Hippocampal formation (tissue), 2 donors: Measurements from ENCODE around the gene UNC79.

Experiments used
- DNase-seq, 2 donors: peaks; one replicate each; lab custom pipeline; 2025; lab: John Stamatoyannopoulos, UW

Gene UNC79

DNA sequence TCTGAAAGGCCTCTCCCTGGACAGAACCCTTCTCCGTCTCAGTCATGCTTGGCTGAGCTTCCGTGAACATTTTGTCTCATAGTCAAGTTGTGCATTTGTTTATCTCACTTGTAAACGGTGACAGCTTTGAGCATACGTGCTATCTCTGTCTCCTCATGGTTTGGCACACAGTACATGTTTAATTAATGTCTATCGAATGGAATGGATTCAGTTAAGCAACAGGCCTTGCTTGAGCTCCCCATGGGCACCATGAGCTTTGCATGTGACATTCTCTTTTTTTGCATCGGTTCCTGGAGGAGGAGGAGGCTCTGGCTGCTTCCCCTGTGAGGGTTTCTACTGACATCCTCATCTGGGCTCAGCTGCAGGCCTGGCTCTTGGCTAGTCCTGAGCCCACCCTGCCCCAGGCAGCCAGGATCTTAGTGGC is 277.6 kb downstream of the UNC79 start:
- DNase-seq, result no peak

DNA sequence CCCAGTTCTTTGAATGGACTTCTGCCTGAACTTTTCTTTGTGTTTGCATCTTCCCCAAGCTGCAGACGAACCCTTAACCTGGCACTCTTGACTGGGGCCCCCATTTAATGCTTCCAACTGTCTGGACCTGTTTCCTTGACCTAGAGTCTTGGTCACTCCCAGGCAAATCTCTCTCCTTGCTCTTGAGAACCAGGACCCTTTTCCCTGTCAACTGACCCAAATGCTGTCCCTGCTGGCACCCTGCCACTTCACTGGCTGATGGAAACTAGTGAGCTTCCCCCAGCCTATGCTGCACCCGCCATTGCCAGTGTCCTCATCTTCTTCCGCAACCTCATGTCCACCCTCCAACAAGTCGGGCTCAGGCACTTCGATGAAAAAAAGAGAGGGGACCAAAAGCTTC is 278.1 kb downstream of the UNC79 start:
- no peak for DNase-seq

DNA sequence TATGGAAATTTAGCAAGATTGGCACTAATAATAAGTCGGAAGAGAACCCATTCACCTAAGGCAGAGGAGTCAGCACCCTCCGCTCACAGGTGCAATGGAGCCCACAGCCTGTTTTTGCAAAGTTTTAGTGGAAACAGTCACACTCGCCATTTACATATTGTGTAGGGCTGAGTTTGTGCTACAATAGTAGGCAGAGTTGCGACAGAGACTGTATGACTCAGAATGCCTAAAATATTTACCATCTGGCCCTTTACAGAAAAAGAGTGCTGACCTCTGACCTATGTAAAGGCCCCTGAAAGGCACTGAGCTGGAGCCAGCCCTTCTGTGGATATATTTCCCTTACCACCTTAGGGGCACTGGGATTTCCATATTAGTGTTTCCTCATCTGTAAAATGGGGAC is 278.5 kb downstream of the UNC79 start:
- no peak for DNase-seq

DNA sequence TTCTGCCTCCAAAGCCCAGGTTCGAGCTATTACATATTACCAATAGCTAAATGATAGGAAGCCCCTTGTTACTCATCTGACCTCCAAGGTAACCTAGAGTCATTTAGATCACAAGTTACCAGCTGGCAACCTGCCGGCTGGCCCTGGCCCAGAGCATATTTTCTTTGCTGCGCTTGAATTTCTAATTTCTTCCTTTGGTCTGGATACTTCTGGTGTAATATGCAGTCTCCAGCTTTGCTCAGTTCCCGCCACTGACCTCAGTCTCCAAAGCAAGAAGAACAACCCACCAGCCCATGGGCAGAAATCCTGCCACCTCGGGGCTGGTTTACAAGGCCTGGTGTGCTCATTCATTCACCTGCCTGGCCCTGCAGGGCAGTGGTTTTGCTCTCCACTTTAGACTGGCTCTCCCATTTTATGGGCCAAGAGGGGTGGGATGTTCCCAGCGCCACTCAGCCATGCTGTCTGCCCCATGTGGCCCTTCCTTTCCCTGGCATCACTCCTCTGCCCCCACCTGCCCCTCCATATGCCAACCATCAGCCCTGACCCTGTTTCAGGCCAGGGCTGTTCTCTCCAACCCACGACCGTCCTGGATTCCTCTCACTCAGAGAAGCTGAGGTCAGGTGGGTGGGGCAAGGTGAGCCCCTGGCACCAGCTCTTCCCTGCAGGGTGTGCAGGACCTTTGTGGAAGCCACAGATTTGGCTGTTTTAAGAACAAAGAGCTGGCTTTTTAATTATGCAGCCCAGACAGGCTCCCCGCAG is 281.5 kb downstream of the UNC79 start:
- DNase-seq, result no peak

DNA sequence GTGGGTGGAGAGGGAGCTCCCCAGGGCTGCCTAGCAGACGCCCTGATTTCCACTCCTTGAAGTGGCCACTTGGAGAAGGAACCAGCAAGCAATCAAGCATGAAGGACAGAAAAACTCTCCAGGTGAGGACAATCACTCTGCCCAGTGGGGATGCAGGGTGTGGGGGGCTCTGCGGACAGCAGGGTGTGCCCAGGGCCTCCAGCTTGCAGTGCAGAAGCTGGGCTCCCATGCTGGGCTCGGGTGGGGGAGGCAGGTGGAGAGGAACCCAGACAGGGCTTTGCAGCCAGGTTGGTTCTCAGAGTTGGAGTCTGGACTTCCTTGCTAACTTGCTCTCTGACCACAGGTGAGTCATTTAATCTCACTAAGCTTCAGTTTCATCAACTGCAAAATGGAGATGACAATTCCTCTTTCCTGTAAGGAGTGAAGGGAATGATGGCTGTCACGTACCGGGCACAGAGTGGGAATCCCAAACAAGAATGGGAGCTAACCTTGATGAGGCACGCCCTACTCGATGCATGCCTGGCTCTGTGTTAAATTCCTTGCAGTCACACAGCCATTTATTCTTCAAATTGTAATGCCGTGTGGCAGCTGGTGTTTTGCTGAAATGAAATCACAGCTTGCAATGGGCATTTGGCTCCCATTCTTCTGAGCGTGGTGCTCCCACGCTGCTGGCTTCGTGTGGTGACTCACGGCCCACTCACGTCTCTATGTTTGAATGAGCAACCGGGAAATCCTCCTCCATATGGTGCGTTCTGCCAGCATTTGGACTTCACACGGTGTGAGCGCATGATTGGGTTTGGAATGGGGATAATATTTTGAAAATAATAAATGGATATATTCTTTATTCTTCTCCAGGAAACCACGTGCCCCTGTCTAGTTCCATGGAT is 282.3 kb downstream of the UNC79 start:
- DNase-seq, result peak in 1 of 2 donors; percentile 61

DNA sequence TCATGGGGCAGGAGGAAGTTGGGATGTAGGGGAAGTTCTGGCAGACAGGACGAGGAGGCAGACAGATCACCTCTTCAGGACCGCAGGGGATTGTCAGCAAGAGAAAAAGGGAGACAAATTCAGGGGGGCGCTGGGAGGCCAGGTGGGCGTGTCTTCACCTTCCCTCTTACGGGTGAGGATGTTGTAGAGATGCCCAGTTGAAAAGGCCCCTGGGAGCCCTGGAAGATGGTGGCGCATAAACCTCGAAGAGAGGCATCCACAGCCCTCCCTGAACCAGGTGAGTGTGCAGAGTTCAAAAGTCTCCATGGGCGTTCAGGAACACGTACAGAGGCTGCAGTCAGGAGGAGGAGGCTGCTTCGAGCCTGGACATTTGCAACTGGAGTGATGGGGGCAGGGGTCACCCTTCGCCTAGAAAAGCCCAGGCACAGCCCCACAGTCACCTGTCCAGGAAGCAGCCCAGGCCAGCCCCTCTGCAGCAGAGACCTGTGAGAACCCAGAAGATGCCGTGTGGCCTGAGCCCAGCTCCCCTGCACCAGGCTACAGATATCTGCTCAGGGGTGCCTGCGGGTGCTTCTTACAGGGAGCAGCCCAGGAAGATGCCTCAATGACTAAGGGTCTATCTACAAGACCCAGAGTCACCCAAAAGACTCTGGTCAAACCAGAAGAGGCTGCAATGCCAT is 283.1 kb downstream of the UNC79 start:
- no peak for DNase-seq

DNA sequence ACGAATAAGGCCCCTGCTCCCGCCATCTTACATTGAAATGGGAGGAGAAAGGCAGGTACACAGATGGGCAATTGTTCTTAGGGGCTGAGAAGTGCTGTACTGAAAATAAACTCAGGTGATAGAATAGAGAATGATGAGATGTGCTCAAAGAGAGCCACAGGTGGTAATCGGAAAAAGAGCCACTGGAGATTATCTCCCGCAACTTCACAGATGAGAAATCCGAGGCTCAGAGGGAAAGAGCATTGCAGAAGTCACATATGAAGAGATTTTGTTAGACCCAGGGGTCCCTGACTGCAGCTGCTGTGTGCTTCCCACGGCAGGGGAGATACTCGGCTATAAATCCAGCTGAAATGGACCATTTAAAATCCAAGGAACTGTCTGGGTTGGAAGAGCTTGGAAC is 283.9 kb downstream of the UNC79 start:
- DNase-seq, result no peak

DNA sequence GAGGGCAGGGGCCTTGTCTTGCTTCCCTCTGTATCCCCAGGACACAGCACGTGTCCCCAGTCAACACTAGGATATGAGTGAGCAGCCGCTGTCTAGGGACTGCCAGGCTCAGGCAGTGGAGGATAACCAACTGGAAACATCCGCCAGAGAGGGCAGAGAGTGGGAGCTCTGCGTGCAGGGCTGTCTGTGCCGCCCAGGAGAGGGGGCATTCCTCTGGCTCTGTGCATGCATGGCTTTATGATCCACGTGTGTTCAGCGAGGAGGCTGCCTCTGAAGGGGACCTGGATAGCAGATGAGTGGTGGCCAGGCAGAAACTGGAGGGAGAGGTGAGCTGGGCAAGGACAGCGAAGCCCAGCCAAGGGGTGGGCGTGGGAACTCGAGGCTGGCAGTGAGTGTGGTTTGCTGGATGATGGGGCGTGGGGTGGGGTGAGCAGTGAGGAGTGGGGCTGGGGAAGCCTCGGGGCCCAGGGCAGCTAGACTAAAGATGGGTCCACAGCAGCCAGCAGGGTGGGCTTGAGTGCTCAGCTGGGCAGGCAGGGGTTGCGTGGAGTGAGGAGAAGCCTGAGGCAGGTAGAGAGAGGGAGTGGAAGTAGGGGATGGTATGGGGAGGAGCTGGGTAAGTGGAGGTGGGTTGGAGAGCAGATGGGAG is 284.7 kb downstream of the UNC79 start:
- DNase-seq, result no peak

DNA sequence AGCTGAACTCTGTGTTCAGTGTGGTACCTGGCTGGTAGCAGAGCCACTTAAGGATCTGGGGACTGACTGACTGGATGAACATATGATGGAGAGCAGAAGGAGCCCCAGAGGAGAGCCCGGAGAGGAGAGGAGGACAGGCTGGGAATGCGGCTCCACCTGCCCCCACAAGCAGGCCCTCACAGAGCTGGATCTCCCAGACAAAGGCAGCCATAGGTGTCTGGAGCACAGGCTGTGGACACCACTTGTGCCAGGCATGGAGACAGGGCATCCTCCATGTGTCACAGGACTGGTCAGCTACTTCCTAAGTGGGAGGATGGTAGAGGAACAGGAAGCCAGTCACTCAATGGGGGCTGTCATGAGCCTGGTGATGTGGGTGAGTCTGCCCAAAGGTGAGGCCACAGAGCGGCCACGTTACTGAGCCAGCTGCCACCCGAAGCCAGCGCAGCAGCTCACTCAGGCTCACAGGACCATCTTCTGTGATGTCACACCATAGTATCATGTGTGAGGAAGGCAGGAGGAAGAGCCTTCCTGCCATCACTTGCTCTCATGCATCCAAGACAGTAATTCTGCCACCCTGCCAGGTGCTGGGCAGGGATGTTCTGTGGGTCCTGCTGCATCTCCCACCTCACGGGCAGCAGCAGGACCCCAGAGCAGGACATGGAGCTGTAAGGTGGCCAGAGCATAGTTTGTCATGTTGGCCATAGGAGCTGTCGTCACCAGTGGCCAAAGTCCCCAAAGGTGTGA is 285.4 kb downstream of the UNC79 start:
- DNase-seq, result no peak

DNA sequence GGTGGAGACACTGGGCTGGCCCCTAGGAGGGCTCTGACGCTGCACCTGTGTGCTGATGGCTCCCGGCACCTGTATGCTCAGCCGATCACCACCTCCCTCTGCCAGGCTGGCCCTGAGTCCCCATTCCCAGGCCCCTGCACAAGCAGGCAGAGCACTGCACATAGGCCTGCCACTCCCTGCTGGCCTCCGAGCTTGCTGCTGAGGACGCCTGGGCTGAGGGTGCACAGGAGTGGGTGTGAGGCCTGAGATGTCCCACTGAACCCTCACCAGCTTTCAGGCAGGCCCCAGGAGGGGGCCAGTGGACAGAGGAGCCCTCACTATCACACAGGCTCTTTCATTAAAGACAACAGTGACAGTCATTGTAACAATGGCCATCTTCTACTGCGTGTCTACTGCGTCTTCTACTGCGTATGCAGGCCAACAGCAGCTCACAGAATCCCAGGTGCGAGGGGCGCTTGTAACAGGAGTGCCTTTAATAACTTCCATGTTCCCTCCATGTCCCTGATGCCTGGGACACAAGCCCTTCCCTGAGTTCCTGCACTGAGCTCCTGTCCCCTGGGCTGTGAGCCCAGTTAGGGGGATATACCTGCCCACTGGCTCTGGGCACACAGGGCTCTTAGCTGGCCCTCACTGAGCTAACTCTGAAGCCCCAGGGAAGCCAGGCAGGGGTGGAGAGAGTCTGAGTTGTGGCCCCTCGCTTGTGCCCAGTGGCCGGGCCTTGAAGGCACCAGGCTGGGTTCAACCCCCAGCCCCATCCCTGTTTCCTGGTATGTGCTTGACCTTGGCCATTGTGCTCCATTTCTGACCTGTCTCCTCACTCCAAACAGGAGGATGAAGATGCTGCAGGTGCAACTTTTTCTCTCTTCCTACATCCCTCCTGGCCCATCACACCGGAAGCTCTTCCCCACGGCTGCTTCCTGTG is 286.3 kb downstream of the UNC79 start:
- no peak for DNase-seq

DNA sequence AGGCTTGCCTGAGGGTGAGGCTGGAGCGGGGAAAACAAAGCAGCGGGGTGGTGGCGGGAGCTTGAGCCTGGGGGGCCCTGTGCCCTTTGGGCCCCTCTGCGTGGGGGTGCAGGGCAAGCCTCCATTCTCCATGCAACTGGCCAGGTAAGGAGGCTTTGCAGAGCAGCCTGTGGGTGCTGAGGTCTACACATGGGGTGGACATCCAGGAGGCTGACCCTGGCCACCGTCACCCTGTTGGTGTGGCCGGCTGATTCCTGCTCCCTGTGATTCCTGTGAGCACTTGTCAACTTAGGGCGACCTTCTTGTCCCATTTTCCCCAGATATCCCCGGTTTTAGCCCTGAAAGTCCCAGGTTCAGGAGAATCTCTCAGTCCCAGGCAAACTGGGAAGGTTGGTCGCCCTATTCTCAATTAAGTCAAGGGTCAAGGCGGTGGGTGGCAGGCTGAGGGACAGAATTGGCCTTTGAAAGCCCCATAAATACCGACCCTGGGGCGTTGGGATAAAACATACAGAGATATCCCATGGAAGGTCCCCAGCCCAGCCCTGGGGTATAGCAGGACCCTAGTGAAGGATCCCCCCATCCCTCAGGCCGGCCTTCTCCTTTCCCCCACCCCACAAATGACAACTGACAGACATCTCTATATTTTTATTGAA is 287.1 kb downstream of the UNC79 start:
- DNase-seq, result no peak

DNA sequence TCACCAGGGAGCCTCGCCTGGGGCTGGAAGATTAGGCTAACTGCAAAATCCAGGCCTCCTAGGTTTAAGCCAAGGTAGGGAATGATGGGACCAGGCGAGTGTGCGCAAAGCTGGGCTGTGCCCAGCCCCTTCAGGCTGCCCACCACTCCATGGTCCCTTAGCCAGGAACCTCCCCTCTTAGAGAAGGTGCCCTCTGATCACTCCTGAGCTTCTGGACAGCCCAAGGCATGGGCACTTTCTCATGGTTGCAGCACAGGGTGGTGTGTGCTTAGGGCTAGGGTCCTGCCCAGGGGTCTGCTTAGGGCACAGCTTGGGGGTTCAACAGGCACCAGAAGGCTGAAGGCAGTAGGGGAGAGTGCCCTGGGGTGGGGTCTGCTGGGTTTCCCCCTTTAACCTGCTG is 288.5 kb downstream of the UNC79 start:
- DNase-seq, result no peak

DNA sequence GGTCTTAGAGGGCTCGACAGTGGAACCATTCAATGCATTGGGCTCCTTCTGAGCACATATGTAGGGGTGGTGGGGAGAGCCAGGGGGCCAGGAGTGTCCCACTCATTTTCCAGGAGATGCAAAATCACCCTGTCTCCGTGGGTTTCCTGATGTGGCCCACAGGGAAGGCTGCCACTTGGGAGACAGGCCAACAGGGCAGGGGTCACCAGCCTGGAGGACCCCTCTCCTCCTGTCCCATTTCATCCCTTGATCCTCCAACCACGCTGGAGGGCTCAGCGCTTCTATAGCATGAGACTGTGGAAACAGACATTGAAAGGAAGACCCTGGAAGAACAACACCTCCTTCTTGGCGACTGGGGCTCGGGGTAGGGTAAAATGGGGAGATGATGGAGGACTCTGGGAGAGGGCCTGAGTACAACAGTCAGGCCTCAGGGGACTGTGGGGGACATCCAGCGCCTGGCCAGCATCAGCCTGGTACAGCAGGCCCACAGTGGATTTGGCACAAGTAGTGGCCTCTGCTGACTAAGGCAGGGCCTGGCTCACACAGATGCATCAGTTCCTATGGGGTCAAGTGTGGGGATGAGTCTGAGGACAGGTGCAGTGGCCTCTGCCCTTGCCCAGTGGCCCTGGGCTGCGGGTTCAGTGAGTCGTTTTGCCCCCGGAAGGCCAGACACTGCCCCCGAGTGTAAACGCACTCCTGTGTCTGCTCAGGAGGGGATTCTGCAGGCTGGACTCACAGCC is 289.5 kb downstream of the UNC79 start:
- no peak for DNase-seq

DNA sequence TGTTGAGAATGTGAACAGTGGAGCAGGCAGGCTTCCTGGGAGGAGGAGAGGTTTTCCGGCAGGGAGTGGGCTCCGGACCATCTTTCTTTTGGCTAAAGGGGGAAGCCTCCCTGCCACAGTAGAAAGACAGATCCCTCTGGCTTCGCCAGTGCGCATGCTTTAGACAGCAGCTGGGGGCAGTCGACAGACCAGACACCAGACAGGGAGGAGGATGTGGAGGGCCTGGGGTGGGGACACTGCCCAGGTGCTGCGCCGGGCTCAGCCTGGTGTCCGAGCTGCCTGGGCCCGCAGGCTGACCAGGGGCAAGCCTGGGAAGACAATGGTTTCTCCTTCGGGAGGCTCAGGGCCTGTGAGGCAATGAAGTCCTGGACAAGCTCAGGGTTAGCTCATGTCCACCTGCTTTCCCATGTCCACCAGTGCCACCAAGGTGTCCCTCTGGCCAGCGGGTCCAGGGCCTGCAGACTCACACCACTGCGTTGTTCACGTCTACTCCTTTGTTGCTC is 290.3 kb downstream of the UNC79 start:
- no peak for DNase-seq

DNA sequence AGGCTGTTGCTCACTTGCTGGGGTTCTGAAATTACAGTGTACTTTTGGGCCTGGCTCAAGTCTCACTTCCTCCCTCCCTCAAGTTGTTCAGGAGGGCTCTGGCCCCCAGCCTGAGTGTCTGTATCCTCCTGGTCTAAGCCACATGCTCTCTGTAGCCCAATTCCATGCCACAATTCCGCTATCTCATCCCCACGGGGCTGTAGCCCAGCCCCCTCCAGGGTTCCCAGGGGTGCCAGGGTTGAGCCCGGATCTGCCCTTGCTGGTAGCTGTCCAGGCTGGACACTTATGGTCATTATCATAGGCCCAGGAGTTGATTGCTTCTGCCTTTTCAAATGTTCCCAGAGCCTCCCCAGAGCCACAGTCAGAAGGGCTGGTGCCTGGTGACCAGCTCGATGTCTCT is 292.3 kb downstream of the UNC79 start:
- DNase-seq, result no peak

DNA sequence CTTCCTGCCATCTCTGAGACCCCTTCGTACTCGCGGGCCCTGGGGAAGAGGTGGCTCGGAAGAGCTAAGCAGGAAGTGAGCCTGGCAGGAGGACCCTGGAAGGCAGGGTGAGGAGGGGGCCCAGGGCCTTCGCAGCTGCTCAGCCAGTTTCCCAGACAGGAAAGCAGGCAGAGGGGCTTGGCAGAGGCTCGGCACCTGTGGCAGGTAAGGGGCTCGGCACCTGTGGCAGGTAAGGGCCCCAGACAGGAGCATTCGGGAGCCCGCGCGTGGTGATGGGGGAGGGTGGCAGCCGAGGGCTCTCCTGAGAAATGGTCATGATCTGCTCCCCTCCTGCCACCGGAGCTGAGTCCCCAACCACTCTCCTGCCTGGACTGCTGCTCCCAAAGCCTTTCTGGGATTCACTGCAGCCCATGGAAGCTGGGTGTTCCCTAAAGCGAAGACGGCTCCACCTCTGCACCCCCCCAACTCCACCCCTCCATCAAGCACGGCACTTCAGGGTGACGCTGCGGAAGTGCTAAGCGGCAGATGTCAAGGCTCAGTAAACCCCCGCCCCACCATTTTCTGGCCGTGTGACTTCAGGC is 294.4 kb downstream of the UNC79 start:
- no peak for DNase-seq

DNA sequence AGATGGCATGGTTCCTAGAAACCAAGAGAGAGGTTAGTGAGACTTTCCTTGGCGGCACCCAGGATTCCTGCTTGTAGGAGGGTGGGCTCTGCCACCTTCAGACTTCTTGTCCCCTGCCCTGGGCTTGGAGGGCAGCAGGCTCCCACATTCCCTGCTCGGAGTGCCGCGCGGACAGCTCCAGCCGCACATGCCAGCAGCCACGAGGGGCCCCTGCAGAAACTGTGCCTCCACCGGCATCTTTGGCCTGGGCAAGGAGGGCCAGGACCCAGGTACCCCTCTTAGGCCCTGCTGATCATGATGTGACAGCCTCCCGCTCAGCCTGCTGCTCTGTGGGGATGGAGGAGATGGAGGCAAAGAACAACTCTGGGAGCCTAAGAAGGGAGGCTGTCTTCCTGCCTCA is 295.3 kb downstream of the UNC79 start:
- no peak for DNase-seq

DNA sequence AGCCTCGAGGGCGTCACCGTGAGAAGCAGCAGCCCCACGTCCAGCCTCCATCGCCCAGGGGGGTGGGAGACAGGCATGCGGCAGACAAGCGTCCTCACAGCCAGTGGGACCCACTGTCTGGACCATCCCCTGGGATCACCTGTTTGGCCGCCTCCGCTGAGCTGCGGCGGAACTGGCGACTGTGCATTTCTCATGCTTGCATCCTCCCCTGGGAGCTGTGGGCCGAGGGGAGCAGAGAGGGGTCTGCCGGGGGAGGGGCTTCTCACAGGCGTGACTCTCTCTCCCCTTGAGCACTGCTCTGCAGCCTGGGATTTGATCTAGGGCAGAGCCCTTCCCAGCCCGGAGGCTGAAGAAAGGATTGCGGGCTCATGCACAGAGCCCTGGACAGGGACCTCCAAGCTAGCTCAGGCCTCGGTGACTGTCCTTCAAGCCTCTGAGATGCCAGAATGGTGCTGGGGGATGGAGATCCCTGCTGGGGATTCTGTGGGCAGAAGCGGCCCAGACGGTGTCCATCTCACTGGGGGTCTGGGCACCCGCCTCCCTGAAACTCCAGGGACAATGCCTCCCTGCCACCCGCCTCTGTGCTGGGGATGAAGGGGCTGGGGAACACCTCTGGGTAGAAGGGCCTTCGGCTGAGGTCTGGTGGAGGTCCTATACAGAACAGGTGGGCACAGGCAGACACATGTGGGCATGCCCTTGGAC is 296.5 kb downstream of the UNC79 start:
- no peak for DNase-seq
